Endothelial cell of umbilical vein (primary cell): ENCODE results near the gene PCGF2.

Experiments
- EZH2 ChIP-seq: IDR thresholded peaks from 2 replicates; pipeline ENCODE4 v1.6.1; 2012; ENCODE audit warnings: borderline replicate concordance, low read depth, mild to moderate bottlenecking, moderate library complexity, low read length, inconsistent platforms; ENCODE audit not compliant: severe bottlenecking
- FOS ChIP-seq: IDR thresholded peaks from 2 replicates; pipeline ENCODE4 v1.6.1; 2011; ENCODE audit warnings: mild to moderate bottlenecking, low read length, moderate library complexity, borderline replicate concordance; ENCODE audit not compliant: insufficient read depth
- MYC ChIP-seq: IDR thresholded peaks from one replicate; pipeline ENCODE4 v1.6.1; 2011; ENCODE audit warnings: mild to moderate bottlenecking, low read depth, low read length
- POLR2A ChIP-seq: IDR thresholded peaks from 2 replicates; pipeline ENCODE4 v1.6.1; 2012; ENCODE audit warnings: low read depth, mild to moderate bottlenecking, control low read depth, low read length
- POLR2AphosphoS5 ChIP-seq: IDR thresholded peaks from 2 replicates; pipeline ENCODE4 v1.6.1; 2012; ENCODE audit warnings: low read depth, mild to moderate bottlenecking, control low read depth, low read length, moderate library complexity; ENCODE audit not compliant: insufficient read depth
- TF ChIP-seq, protein P1 (sequence below), 2 donors: IDR thresholded peaks; 1 replicate in 1 of 2; 2 replicates in 1 of 2; pipeline ENCODE4 v1.5.1; 2011; ENCODE audit warnings: low read length in 2 of 2, mild to moderate bottlenecking in 2 of 2, moderate library complexity in 2 of 2, control low read depth in 1 of 2, inconsistent platforms in 1 of 2, low read depth in 1 of 2; ENCODE audit not compliant: insufficient read depth in 1 of 2; ENCODE audit errors: extremely low read depth in 1 of 2
- TF ChIP-seq, protein P2 (sequence below): IDR thresholded peaks from 2 replicates; pipeline ENCODE4 v1.6.1; 2011; ENCODE audit not compliant: insufficient read depth, insufficient read length

DNA sequence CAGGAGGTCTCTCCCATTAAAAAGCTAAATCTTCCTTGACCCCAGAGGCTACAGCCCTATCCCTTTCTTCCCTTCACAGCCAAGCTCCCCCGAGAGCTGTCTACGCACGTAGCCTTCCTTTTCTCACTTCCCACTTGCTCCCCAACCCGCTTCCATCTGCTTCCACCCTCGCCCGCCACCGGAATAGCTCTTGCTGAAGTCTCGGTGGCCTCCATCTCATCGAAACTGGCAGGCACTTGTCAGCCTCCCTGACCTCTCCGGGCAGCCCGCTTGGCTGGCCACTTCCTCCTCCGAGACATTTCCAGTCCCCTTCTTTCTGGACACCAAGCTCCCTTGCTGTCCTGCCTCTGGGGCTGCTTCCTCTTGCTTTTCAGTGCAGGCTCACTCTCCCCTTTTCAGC is 62.6 kb downstream of the PCGF2 start:
- TF ChIP-seq POLR2AphosphoS5 = no peak
- no peak for TF ChIP-seq POLR2A
- TF ChIP-seq, protein P1, sequence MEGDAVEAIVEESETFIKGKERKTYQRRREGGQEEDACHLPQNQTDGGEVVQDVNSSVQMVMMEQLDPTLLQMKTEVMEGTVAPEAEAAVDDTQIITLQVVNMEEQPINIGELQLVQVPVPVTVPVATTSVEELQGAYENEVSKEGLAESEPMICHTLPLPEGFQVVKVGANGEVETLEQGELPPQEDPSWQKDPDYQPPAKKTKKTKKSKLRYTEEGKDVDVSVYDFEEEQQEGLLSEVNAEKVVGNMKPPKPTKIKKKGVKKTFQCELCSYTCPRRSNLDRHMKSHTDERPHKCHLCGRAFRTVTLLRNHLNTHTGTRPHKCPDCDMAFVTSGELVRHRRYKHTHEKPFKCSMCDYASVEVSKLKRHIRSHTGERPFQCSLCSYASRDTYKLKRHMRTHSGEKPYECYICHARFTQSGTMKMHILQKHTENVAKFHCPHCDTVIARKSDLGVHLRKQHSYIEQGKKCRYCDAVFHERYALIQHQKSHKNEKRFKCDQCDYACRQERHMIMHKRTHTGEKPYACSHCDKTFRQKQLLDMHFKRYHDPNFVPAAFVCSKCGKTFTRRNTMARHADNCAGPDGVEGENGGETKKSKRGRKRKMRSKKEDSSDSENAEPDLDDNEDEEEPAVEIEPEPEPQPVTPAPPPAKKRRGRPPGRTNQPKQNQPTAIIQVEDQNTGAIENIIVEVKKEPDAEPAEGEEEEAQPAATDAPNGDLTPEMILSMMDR (IDR thresholded peaks at IDR 0.05; ENCODE audit: extremely low read depth in 1 of 2, insufficient read depth in 1 of 2, low read depth in 1 of 2, low read length in 2 of 2) = no peak
- no peak for TF ChIP-seq EZH2
- TF ChIP-seq, protein P2, sequence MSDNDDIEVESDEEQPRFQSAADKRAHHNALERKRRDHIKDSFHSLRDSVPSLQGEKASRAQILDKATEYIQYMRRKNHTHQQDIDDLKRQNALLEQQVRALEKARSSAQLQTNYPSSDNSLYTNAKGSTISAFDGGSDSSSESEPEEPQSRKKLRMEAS = no peak
- no peak for TF ChIP-seq FOS
- TF ChIP-seq MYC = no peak
